ENCODE data around the gene PPARG.

PPARG gene

DNA sequence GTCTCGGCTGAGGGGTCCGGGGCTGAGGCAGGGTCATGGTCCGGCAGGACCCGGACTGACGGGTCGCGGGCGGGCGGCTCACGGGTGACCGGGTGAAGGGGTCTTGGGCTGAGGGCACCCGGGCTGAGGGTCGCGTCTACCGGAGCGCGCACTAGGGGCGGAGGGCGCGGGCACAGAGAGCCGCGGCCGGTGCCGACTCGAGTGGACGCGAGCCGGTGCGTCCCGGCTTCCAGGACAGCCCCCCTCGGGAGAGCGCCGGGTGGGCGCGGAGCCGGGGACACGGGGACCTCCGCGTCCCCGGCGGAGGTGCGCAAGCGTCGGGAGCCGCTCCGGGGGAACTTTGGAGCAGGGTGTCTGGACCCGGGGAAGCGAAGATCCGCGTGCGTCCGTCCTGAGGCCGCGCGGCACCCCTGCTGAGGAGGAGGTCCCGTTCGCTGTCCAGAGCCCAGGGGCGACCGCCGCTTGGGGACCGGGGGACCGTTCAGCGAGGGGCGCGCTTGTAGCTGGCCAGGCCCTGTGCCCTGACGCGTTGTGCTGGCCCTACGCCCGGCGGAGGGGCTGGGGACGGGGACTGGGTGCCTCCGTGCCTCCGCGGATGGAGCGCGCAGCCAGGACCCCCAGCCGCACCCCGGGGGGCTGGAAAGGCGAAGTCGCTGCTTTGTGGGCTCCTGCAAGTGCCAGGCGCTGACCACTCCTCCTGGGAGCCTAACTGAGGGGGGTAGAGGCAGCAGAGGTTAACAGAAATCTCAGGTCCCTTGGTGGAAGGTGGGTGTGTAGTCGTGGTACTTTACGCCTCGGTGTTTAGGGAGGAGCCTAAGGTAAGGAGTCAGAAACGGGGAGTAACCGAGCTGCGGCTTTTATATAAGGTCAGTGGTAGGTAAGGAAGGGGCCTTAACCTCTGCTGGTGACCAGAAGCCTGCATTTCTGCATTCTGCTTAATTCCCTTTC is at the start of gene PPARG:
TSS of gene PPARG (plus strand) at position 889 of the 948 bp plus-strand sequence. CDS start 90,642 bp downstream, outside the sequence.
- peaks cover 0 to 35% (median 25%) of the 10 kb centered on the region in 5 donors for H3K4me1 ChIP-seq (ENCODE audit: control insufficient read depth in 5 of 5, insufficient read depth in 5 of 5, low read length in 5 of 5)

GRCh38 chr3:12239301-12239700 is 49.6 kb upstream of the PPARG start:
- H3K27ac ChIP-seq (ENCODE audit: low read depth, low read length) = no peak overlapping the region
- H3K9ac ChIP-seq (ENCODE audit: low read length in 5 of 5) = no peak overlapping the region
- H3K36me3 ChIP-seq (ENCODE audit: control insufficient read depth in 5 of 5, insufficient read depth in 5 of 5, low read length in 5 of 5) = no peaks in the 10 kb centered on the region
- H3K4me1 ChIP-seq (ENCODE audit: control insufficient read depth in 5 of 5, insufficient read depth in 5 of 5, low read length in 5 of 5) = peaks cover 0 to 27% (median 17%) of the 10 kb centered on the region in 5 donors
- H3K4me3 ChIP-seq (ENCODE audit: low read depth in 1 of 5, low read length in 5 of 5) = no peak overlapping the region
- H3K9me3 ChIP-seq (ENCODE audit: control insufficient read depth in 5 of 5, low read length in 5 of 5) = peaks cover 0 to 12% (median 3%) of the 10 kb centered on the region in 5 donors
- no peaks in the 10 kb centered on the region for H3K27me3 ChIP-seq (ENCODE audit: control insufficient read depth in 5 of 5, insufficient read depth in 4 of 5, low read length in 5 of 5)

More for the DNA sequence above, at the start of gene PPARG:
- Histone ChIP-seq H3K36me3 (ENCODE audit: control insufficient read depth in 5 of 5, insufficient read depth in 5 of 5, low read length in 5 of 5) (no peaks in the 10 kb centered on the region), H3K27ac (ENCODE audit: low read depth, low read length) (peak within 1 kb of the TSS; percentile 98), H3K9me3 (ENCODE audit: control insufficient read depth in 5 of 5, low read length in 5 of 5) (no peaks in the 10 kb centered on the region), H3K27me3 (ENCODE audit: control insufficient read depth in 5 of 5, insufficient read depth in 4 of 5, low read length in 5 of 5) (no peaks in the 10 kb centered on the region), H3K9ac (ENCODE audit: low read length in 5 of 5) (peak within 1 kb of the TSS; percentile 49 to 97 (median 95)), H3K4me3 (ENCODE audit: low read depth in 1 of 5, low read length in 5 of 5) (peak within 1 kb of the TSS; percentile 84 to 96 (median 89))

- Histone ChIP-seq H3K4me1 (ENCODE audit: control insufficient read depth in 5 of 5, insufficient read depth in 5 of 5, low read length in 5 of 5) (peaks cover 0 to 11% (median 4%) of the 10 kb centered on the region in 5 donors), H3K4me3 (ENCODE audit: low read depth in 1 of 5, low read length in 5 of 5) (no peak overlapping the region), H3K9ac (ENCODE audit: low read length in 5 of 5) (no peak overlapping the region), H3K36me3 (ENCODE audit: control insufficient read depth in 5 of 5, insufficient read depth in 5 of 5, low read length in 5 of 5) (no peaks in the 10 kb centered on the region), H3K27me3 (ENCODE audit: control insufficient read depth in 5 of 5, insufficient read depth in 4 of 5, low read length in 5 of 5) (no peaks in the 10 kb centered on the region), H3K9me3 (ENCODE audit: control insufficient read depth in 5 of 5, low read length in 5 of 5) (peaks cover 0 to 16% (median 3%) of the 10 kb centered on the region in 5 donors), H3K27ac (ENCODE audit: low read depth, low read length) (no peak overlapping the region)
Observed at GRCh38 chr3:12242772-12243171, 46.1 kb upstream of the PPARG start.

- no peak overlapping the region for H3K27ac ChIP-seq (ENCODE audit: low read depth, low read length)
- H3K9me3 ChIP-seq (ENCODE audit: control insufficient read depth in 5 of 5, low read length in 5 of 5) = peaks cover 0 to 13% (median 3%) of the 10 kb centered on the region in 5 donors
- H3K36me3 ChIP-seq (ENCODE audit: control insufficient read depth in 5 of 5, insufficient read depth in 5 of 5, low read length in 5 of 5) = no peaks in the 10 kb centered on the region
- H3K9ac ChIP-seq (ENCODE audit: low read length in 5 of 5) = no peak overlapping the region
- H3K27me3 ChIP-seq (ENCODE audit: control insufficient read depth in 5 of 5, insufficient read depth in 4 of 5, low read length in 5 of 5) = no peaks in the 10 kb centered on the region
- H3K4me3 ChIP-seq (ENCODE audit: low read depth in 1 of 5, low read length in 5 of 5) = no peak overlapping the region
- H3K4me1 ChIP-seq (ENCODE audit: control insufficient read depth in 5 of 5, insufficient read depth in 5 of 5, low read length in 5 of 5) = no peaks in the 10 kb centered on the region
Observed at GRCh38 chr3:12246497-12247163, 42.2 kb upstream of the PPARG start.

- Histone ChIP-seq H3K4me3 (ENCODE audit: low read depth in 1 of 5, low read length in 5 of 5) (no peak overlapping the region), H3K27ac (ENCODE audit: low read depth, low read length) (no peak overlapping the region), H3K36me3 (ENCODE audit: control insufficient read depth in 5 of 5, insufficient read depth in 5 of 5, low read length in 5 of 5) (no peaks in the 10 kb centered on the region), H3K4me1 (ENCODE audit: control insufficient read depth in 5 of 5, insufficient read depth in 5 of 5, low read length in 5 of 5) (no peaks in the 10 kb centered on the region), H3K27me3 (ENCODE audit: control insufficient read depth in 5 of 5, insufficient read depth in 4 of 5, low read length in 5 of 5) (no peaks in the 10 kb centered on the region), H3K9ac (ENCODE audit: low read length in 5 of 5) (no peak overlapping the region), H3K9me3 (ENCODE audit: control insufficient read depth in 5 of 5, low read length in 5 of 5) (peaks cover 0 to 10% (median 3%) of the 10 kb centered on the region in 5 donors)
Observed at GRCh38 chr3:12247411-12247810, 41.5 kb upstream of the PPARG start.

DNA sequence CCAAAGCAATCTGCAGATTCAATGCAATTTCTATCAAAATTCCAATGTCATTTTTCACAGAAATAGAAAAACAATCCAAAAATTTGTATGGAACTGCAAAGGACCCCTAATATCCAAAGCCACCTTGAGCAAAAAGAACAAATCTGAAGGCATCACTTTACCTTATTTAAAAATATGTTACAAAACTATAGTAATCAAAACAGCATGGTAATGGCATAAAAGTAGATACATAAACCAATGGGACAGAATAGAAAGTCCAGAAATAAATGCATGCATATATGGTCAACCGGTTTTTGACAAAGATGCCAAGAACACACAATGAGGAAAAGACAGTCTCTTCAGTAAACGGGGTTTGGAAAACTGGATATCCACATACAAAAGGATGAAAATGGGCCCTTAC is 39.4 kb upstream of the PPARG start:
- Histone ChIP-seq H3K9ac (ENCODE audit: low read length in 5 of 5) (no peak overlapping the region), H3K4me1 (ENCODE audit: control insufficient read depth in 5 of 5, insufficient read depth in 5 of 5, low read length in 5 of 5) (peaks cover 0 to 5% (median 0%) of the 10 kb centered on the region in 5 donors), H3K9me3 (ENCODE audit: control insufficient read depth in 5 of 5, low read length in 5 of 5) (peaks cover 0 to 8% (median 3%) of the 10 kb centered on the region in 5 donors), H3K27me3 (ENCODE audit: control insufficient read depth in 5 of 5, insufficient read depth in 4 of 5, low read length in 5 of 5) (no peaks in the 10 kb centered on the region), H3K36me3 (ENCODE audit: control insufficient read depth in 5 of 5, insufficient read depth in 5 of 5, low read length in 5 of 5) (no peaks in the 10 kb centered on the region), H3K4me3 (ENCODE audit: low read depth in 1 of 5, low read length in 5 of 5) (no peak overlapping the region), H3K27ac (ENCODE audit: low read depth, low read length) (no peak overlapping the region)

GRCh38 chr3:12252889-12253288 is 36.0 kb upstream of the PPARG start:
- Histone ChIP-seq H3K9me3 (ENCODE audit: control insufficient read depth in 5 of 5, low read length in 5 of 5) (peaks cover 0 to 4% (median 3%) of the 10 kb centered on the region in 5 donors), H3K27ac (ENCODE audit: low read depth, low read length) (no peak overlapping the region), H3K4me1 (ENCODE audit: control insufficient read depth in 5 of 5, insufficient read depth in 5 of 5, low read length in 5 of 5) (peaks cover 0 to 5% (median 0%) of the 10 kb centered on the region in 5 donors), H3K36me3 (ENCODE audit: control insufficient read depth in 5 of 5, insufficient read depth in 5 of 5, low read length in 5 of 5) (no peaks in the 10 kb centered on the region), H3K4me3 (ENCODE audit: low read depth in 1 of 5, low read length in 5 of 5) (no peak overlapping the region), H3K27me3 (ENCODE audit: control insufficient read depth in 5 of 5, insufficient read depth in 4 of 5, low read length in 5 of 5) (no peaks in the 10 kb centered on the region), H3K9ac (ENCODE audit: low read length in 5 of 5) (no peak overlapping the region)

DNA sequence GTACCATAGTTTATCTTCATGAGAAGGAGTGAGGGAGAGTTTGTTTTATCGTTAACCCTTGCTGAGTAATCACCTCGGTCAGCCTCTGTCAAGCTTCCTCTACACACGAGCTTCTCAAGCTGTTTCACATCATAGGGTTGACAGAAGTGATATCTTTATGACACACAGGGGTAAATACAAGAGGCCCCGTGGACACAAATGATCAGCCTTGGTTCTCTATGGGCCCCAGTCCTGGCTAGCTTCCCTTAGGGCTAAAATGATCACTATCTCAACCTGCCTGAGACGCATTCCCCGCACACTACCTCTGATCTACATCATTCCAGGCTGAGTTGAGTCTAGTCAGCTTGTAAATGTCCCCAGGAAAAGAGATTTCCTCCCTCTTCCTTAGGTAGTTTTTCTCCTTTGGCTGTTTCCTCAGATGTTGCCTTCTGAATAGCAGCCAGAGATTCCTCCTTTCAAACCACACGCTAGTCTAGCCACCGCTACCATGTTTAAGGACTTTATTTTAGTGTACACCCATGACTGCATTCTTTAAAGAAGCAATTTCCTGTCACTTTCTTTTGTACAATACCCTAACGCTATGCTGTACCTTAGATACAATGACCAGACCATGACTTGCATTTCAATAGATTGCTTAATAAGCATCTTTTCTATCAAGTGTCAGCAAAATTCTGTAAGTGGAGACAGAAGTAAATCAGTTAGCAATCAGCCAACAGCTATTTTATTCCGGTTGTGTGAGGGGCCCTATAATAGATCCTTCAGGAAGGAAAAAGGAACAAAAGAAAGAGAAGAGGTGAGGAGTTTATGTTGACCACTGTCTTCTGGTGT is 35.1 kb upstream of the PPARG start:
- Histone ChIP-seq H3K9ac (ENCODE audit: low read length in 5 of 5) (no peak overlapping the region), H3K27ac (ENCODE audit: low read depth, low read length) (no peak overlapping the region), H3K36me3 (ENCODE audit: control insufficient read depth in 5 of 5, insufficient read depth in 5 of 5, low read length in 5 of 5) (no peaks in the 10 kb centered on the region), H3K4me1 (ENCODE audit: control insufficient read depth in 5 of 5, insufficient read depth in 5 of 5, low read length in 5 of 5) (peaks cover 0 to 5% (median 0%) of the 10 kb centered on the region in 5 donors), H3K4me3 (ENCODE audit: low read depth in 1 of 5, low read length in 5 of 5) (no peak overlapping the region), H3K27me3 (ENCODE audit: control insufficient read depth in 5 of 5, insufficient read depth in 4 of 5, low read length in 5 of 5) (no peaks in the 10 kb centered on the region), H3K9me3 (ENCODE audit: control insufficient read depth in 5 of 5, low read length in 5 of 5) (peaks cover 0 to 4% (median 3%) of the 10 kb centered on the region in 5 donors)

GRCh38 chr3:12255393-12255792 is 33.5 kb upstream of the PPARG start:
- Histone ChIP-seq H3K36me3 (ENCODE audit: control insufficient read depth in 5 of 5, insufficient read depth in 5 of 5, low read length in 5 of 5) (no peaks in the 10 kb centered on the region), H3K27me3 (ENCODE audit: control insufficient read depth in 5 of 5, insufficient read depth in 4 of 5, low read length in 5 of 5) (no peaks in the 10 kb centered on the region), H3K9ac (ENCODE audit: low read length in 5 of 5) (no peak overlapping the region), H3K4me1 (ENCODE audit: control insufficient read depth in 5 of 5, insufficient read depth in 5 of 5, low read length in 5 of 5) (peaks cover 0 to 5% (median 0%) of the 10 kb centered on the region in 5 donors), H3K9me3 (ENCODE audit: control insufficient read depth in 5 of 5, low read length in 5 of 5) (no peaks in the 10 kb centered on the region), H3K4me3 (ENCODE audit: low read depth in 1 of 5, low read length in 5 of 5) (no peak overlapping the region), H3K27ac (ENCODE audit: low read depth, low read length) (no peak overlapping the region)
